GM18861 (cell line): Measurements from ENCODE around the gene KDM1B.

ENCODE experiments used
- ATAC-seq: cut with Tn5 transposase; IDR thresholded peaks from one replicate; pipeline ENCODE4 v1.9.1; 2021; ENCODE audit not compliant: unreplicated experiment

The KDM1B gene, protein sequence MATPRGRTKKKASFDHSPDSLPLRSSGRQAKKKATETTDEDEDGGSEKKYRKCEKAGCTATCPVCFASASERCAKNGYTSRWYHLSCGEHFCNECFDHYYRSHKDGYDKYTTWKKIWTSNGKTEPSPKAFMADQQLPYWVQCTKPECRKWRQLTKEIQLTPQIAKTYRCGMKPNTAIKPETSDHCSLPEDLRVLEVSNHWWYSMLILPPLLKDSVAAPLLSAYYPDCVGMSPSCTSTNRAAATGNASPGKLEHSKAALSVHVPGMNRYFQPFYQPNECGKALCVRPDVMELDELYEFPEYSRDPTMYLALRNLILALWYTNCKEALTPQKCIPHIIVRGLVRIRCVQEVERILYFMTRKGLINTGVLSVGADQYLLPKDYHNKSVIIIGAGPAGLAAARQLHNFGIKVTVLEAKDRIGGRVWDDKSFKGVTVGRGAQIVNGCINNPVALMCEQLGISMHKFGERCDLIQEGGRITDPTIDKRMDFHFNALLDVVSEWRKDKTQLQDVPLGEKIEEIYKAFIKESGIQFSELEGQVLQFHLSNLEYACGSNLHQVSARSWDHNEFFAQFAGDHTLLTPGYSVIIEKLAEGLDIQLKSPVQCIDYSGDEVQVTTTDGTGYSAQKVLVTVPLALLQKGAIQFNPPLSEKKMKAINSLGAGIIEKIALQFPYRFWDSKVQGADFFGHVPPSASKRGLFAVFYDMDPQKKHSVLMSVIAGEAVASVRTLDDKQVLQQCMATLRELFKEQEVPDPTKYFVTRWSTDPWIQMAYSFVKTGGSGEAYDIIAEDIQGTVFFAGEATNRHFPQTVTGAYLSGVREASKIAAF

DNA sequence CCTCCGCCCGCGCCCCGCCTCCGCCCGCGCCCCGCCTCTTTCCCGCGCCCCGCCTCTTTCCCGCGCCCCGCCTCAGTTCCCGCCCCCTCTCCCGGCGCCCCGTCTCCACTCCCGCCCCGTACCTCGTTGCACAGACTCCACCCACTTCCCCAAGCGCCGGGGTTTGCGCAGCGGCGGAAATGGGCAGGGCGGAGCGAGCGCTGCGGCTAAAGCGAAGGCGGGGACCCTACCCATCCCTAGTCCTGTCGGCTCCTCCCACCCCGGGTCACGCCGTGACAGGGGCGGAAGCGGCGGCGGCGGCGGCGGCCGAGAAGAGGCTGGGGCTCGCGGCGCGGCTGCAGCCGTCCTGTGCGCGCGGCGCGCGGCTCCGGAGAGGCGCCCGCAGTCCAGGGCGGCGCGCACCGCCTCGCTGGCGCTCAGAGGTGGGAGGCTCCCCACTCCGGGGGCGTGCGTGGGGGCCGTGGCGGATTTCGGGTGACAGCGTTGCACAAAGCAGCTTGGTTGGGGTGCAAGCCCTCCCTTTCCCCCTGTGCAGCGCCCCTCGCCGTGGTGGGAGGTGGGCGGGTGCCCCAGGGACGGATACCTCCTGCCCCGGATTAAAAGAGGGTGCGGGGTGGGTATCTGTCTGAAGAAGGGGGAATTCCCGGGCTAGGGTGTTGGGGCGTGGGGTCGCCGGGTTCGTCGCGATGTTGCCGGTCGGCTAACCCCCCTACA is at the start of gene KDM1B:
KDM1B (plus strand) TSS at position 273 of the 714 bp plus-strand sequence. CDS start 4,474 bp downstream, outside the sequence.
- peak; percentile 83 for ATAC-seq

DNA sequence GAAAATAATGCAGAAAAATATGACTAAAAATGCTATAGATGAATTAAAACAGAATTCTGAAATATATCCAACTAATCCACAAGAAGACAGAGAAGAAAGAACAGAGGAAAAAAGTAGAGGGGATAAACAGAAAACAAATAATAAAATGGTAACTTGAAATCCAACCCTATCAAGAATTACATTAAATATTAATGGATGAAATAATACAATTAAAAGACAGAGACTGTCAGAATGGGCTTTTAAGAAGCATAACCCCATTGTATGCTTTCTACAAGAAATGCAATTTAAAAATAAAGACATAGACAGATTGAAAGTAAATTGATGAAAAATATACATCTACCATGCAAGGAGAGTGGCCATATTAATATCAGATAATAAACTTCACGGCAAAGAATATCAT is 48.2 kb upstream of the KDM1B start:
- no peak for ATAC-seq

- no peak for ATAC-seq
Measured at GRCh38 chr6:18110162-18110561, 45.1 kb upstream of the KDM1B start.

DNA sequence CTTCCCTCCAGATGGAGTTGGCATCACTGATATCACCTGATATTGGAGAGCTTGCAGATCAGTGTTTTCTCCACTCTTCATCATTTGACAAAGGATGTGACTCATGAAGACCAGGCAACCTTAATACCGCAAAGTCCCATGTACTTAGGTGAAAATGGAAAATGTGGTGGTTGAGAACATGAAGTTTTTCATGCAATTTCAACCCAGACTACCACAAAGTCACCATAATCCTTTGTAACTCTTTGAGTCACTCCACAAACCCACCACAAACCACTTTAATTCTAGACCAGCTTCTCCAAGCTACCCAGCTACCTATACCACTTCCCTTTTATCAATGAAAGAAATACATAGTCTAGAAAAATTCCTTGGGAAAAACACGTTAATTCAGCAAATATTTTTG is 39.9 kb upstream of the KDM1B start:
- ATAC-seq, result no peak

- no peak for ATAC-seq
Measured at GRCh38 chr6:18117136-18117535, 38.1 kb upstream of the KDM1B start.

- no peak for ATAC-seq
Measured at GRCh38 chr6:18118330-18118729, 36.9 kb upstream of the KDM1B start.

GRCh38 chr6:18119236-18119635 is 36.0 kb upstream of the KDM1B start:
- ATAC-seq, result no peak

- ATAC-seq, result no peak
Measured at GRCh38 chr6:18121580-18122127, 33.6 kb upstream of the KDM1B start.

DNA sequence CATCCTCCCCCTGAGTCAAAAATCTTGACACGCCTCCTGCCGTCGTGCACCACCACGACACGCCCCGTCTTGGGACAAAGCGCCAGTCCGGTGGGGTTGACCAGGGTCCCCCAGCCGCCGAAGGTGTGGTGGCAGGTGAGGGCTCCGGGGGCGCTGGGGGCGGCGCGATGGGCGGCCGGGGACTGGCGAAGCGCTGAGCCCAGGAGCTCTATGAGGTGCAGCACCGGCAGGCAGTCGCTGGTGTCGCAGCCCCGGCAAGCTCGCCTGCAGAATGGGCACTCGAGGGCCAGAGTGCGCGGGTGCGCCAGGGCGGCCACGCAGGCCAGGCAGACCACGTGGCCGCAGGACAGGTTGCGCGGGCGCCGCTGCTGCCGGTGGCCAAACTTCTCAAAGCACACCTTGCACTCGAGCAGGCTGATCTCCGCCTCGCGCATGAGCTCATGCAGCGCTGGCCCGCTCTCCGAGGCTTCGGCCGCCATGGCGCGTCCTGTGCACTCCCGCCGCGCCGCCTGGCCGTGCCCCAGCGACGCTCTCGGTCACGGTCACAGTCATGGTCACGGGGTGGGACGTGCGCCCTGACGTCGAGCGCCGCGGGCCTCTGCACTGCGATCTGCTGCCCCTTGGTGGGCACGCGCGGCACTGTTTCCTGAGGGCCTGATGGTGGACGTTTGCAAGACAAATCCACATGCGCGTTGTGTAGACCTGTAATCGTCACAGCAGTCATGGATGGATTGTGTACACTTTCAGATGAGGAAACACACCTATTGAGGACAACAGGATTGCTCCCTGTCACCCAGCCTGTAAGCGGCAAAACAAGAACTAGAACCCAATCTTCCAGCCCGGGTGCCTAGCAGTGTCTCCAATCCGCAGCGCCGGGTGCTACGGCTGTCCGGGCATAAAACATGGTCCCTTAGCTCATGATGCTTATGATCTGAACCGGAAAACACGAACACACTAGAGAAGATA is 32.8 kb upstream of the KDM1B start, which contains the start of gene NHLRC1:
NHLRC1 (minus strand) TSS at position 550 of the 966 bp plus-strand sequence; CDS start at position 479, 71 bp downstream.
- peak; percentile 98 for ATAC-seq

- no peak for ATAC-seq
Measured at GRCh38 chr6:18126121-18126520, 29.1 kb upstream of the KDM1B start.

DNA sequence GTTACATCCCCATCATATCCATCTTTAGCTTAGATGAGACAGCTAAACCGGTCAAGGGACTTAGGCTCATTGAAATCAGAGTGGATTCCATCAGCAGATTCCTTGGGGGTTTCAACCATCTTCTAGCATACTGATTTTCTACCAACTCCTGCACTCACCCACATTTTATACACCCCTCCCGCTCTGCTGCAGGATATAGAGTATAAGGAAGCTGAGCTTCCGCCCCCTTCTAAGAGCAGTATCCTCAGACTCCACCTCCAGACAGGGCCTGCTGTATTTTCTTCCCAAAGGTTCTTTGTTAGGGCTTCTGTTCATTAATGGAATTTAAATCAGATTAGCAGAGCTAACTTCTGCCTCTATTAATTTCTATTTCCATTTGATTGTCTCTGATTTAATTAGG is 22.9 kb upstream of the KDM1B start:
- no peak for ATAC-seq

DNA sequence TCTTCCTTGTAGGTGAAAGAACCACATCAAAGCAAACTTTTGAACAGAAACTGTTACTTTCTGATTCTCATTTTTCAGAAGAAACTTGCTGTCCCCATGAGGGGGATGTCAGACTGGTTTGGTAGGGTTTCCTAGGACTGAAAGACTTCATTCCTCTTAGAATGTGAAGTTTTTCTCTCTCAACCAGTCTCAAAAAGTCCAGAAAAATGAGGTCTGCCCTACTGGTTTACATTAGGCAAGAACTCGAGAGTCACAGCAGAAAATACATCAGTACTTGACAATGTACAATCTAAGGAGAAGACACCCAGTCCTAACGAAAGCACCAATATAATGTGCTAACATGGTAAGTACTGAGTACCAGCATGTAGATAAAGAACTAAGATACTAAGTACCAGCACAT is 20.1 kb upstream of the KDM1B start:
- ATAC-seq, result no peak

DNA sequence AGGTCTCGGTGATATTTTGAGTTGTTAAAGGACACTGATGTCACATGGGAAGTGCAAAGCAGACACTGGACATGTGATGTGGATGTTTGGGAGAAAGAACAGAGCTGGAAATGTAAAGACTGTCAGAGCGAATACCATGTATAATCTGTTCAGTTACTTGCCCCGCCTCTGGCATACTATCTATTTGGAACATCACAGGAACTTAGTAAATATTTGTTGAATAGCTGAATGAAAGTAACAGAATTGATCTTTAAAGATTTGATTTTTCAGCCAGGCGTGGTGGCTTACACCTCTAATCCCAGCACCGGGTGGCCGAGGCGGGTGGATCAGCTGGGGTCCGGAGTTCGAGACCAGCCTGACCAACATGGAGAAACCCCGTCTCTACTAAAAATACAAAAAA is 19.0 kb upstream of the KDM1B start:
- ATAC-seq, result no peak

DNA sequence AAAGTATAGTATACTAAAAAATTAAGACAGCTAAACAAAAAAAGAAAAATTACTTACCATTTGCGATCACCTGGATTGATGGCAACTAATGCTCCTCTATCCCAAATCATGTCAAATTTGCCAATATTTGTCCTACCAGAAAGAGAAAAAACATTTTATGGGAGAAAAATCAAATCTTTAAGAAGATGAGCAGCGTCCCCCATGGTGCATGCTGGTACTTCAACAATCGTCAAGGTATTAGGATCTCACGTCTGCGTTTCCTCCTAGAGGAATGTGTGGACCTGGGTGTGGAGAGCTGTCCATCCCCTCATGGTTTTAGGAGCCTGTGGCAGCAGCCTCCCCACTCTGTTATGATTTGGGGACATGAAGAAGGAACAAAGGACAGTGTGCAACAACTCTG is 16.3 kb upstream of the KDM1B start:
- no peak for ATAC-seq

DNA sequence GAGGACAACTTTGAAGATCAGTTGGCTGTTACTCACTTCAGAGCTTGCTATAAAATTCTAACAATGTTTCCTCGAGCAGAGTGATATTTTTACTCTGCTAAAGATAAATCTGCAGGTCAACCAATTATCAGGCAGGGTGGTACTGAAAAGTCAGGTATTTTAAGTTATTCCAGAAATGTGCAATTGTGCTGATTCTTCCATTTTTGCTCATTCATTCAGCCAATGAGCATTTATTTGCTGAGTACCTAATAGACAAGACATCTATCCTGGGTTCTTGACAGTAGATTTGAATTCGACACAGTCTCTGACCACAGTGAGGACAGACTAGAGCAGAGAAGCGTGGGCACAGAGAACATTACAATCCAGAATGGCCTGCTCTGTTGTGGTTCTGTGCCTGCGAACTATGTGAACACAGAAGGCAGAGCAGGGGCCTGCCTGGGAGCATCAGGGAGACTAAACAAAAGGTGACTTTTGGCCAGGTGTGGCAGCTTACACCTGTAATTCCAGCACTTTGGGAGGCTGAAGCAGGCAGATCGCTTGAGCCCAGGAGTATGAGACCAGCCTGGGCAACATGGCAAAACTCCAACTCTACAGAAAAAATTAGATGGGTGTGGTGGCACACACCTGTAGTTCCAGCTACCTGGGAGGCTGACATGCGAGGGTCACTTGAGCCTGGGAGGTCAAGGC is 15.1 kb upstream of the KDM1B start:
- ATAC-seq, result no peak

- ATAC-seq, result no peak
Measured at GRCh38 chr6:18141805-18142590, 13.2 kb upstream of the KDM1B start.

DNA sequence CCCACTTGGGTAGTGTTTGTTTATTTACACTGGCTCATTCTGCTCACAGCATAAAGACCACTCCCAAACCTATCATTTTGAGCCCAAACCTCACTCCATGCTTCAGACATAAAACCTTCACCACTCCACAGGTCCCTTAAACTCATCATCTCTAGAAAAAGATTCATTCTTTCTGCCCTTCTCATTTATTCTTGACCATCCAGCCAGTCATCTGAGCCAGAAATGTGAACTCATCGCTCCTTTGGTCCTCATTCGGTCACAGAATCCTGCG is 12.7 kb upstream of the KDM1B start:
- no peak for ATAC-seq

- no peak for ATAC-seq
Measured at GRCh38 chr6:18147160-18147559, 8.1 kb upstream of the KDM1B start.

GRCh38 chr6:18147616-18148015 is 7.6 kb upstream of the KDM1B start:
- ATAC-seq, result no peak
